ENCODE data around the gene AGAP2.

DNA sequence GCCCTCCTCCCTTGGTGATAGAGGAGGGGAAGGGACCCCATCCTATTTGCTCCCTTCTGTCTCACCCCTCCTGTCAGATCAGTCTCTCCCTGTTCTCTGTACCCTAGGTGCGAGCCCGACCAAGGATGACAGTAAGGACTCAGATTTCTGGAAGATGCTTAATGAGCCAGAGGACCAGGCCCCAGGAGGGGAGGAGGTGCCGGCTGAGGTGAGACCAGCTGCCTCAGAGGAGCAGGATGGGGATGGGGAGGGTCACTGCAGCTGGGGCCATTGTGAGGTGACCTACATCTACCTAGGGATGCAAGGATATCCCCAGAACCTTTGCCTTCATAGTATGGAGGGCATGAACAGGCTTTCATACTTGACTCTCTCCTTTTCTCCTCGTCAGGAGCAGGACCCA, 22.2 kb downstream of the AGAP2 start:
- TF ChIP-seq, protein P1, sequence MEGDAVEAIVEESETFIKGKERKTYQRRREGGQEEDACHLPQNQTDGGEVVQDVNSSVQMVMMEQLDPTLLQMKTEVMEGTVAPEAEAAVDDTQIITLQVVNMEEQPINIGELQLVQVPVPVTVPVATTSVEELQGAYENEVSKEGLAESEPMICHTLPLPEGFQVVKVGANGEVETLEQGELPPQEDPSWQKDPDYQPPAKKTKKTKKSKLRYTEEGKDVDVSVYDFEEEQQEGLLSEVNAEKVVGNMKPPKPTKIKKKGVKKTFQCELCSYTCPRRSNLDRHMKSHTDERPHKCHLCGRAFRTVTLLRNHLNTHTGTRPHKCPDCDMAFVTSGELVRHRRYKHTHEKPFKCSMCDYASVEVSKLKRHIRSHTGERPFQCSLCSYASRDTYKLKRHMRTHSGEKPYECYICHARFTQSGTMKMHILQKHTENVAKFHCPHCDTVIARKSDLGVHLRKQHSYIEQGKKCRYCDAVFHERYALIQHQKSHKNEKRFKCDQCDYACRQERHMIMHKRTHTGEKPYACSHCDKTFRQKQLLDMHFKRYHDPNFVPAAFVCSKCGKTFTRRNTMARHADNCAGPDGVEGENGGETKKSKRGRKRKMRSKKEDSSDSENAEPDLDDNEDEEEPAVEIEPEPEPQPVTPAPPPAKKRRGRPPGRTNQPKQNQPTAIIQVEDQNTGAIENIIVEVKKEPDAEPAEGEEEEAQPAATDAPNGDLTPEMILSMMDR (IDR thresholded peaks at IDR 0.05), result no peak
- no peak for TF ChIP-seq POLR2A (IDR thresholded peaks at IDR 0.05)
